Right renal cortex interstitium (tissue), 3 donors: ENCODE results near the gene KLHL5. TPM values are rescaled to one million over a fixed set of nuclear protein-coding genes. Genes with fewer than 3 reads are reported as not detected.
"Not testable (repeated sequence)": the region's sequence is repeated elsewhere in the genome, so short reads cannot be mapped to it uniquely, and the experiment has no call there.

Source experiments
- DNase-seq, 3 donors: peaks; one replicate each; pipeline ENCODE4 v3.0.0-alpha.2; 2013; ENCODE audit warnings: low read depth in 3 of 3, low spot score in 2 of 3
- polyA plus RNA-seq, 3 donors: library from polyadenylated mRNA; unstranded; fragments of 120-200 nt; gene quantifications; one replicate each; pipeline ENCODE4 v1.2.1, GENCODE V29; 2013; ENCODE audit not compliant: insufficient read length in 3 of 3

Gene KLHL5, protein sequence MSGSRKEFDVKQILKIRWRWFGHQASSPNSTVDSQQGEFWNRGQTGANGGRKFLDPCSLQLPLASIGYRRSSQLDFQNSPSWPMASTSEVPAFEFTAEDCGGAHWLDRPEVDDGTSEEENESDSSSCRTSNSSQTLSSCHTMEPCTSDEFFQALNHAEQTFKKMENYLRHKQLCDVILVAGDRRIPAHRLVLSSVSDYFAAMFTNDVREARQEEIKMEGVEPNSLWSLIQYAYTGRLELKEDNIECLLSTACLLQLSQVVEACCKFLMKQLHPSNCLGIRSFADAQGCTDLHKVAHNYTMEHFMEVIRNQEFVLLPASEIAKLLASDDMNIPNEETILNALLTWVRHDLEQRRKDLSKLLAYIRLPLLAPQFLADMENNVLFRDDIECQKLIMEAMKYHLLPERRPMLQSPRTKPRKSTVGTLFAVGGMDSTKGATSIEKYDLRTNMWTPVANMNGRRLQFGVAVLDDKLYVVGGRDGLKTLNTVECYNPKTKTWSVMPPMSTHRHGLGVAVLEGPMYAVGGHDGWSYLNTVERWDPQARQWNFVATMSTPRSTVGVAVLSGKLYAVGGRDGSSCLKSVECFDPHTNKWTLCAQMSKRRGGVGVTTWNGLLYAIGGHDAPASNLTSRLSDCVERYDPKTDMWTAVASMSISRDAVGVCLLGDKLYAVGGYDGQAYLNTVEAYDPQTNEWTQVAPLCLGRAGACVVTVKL
- polyA plus RNA-seq = 10 to 100 TPM; 44.6 to 49.0 (median 47.2) TPM

GRCh38 chr4:39062094-39062769 lies at the start of gene KLHL5:
KLHL5 (plus strand) TSS chr4:39062232; CDS start chr4:39062653, 421 bp downstream.
- DNase-seq = no peak

GRCh38 chr4:39014028-39014427 lies 48.0 kb upstream of the KLHL5 start:
- DNase-seq = no peak

GRCh38 chr4:39020130-39020529 lies 41.9 kb upstream of the KLHL5 start:
- no peak for DNase-seq

DNA sequence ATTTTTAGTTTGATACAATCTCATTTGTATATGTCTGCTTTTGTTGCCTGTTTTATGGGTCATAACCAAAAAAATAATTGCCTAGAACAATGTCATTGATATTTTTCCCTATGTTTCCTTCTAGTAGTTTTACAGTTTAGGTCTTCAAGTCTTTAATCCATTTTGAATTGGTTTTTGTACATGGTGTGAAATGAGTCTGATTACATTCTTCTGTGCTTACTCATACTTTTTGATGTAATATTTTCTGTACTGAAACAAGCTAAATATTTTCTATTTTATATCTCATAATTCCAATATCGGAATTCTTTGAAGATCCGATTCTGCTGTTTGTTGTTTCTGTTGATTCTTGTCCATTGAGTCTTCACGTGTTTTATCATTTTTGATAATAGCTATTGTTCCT lies 40.4 kb upstream of the KLHL5 start:
- DNase-seq = no peak

DNA sequence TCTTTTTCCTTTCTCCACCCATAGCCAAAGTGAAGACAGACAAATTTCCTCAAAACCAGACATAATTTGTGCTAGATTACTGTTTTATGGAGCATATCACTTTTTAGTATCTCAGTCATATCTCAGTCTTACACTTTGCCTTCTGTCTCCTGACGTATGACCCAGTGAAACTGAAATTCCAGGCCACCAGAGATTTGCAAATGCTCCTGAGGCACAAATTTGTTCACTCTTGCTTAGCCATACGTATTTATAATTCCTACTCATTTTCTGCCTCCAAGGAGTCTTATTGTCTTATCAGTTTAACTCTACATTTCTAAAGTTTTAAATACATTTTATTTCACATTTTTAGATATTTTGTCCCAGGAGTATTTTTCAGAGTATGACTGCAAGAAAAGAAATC lies 39.8 kb upstream of the KLHL5 start:
- DNase-seq = no peak

GRCh38 chr4:39023059-39023458 lies 39.0 kb upstream of the KLHL5 start:
- no peak for DNase-seq

- DNase-seq = no peak
Observed at GRCh38 chr4:39024311-39024865, 37.6 kb upstream of the KLHL5 start.

DNA sequence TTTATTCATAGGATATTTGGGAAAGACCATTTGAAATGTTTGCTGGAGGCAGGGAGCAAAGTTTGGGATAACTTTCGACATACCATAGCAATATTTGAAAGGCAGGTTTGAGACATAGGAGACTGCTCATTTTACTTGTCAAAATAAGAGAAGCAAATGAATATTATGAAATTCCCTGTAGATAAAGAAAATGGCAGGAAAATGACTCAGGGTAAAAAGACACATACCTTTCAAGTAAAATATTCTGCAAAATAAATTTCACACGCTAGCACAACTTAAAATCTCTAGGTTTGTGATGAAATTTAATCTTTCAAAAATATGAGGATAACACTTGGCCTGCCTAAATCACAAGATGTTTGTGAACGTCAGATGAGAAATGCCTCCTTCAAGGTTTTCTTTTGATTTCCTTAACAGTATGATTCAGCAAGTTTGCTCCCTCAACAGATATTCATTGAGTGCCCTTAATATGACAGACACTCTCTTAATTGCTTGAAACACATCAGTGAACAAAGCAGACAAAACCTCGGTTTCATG lies 36.4 kb upstream of the KLHL5 start:
- no peak for DNase-seq

DNA sequence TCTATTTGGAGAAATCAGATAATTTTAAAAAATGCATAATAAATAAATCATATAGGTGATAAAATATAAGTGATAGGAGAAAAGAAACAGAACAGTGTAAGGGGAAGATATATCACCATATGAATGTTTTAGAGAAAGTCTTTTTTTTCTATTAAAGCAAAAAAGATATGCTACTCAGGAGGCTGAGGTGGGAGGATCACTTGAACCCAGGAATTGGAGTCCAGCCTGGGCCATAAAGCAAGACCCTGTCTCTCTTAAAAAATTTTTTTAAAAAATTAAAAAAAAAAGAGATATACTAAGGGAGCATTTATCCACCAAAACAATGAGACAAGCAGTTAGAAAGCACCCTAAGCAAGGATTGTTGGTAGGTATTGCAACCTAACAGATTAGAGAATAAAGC lies 35.9 kb upstream of the KLHL5 start:
- DNase-seq = no peak

DNA sequence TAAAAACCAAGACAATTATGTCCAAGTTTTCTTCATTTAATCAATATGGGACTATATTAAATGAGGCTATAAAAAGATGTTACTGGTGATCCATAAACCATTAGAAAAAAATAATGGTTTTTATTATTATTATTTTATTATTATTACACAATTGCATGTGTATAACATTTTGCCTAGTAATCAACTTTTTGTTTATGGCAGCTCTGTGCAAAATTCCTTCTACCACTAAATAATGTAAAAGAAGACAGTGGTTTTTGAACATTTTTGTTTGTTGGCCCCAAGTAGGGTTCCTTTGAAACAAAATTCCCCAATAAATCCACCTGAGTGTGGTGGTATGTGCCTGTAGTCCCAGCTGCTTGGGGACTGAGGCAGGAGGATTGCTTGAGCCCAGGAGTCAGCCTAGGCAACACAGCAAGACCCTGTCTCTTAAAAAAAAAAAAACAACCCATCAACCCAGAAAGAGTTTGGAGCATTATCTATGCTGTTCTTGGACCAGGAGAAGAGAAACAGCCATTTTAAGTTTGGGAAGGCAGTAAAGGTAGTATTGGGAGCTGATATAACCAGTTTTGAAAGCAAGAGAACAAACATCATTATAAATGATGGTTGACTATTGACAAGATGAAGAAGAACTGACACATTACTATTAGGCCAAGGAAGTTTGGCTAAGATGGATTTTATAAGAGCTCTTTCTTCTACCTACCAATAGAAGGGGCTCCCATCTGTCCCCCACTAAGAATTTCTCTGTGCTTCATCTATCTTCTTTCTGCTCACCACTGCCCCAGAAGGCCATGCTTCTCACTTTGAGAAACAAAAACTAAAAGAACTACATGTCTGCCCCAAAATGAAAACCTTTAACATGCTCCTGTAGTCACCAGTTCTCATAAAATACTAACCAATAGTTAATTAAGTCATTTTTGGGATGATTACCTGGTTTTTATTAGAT lies 32.0 kb upstream of the KLHL5 start:
- no peak for DNase-seq

DNA sequence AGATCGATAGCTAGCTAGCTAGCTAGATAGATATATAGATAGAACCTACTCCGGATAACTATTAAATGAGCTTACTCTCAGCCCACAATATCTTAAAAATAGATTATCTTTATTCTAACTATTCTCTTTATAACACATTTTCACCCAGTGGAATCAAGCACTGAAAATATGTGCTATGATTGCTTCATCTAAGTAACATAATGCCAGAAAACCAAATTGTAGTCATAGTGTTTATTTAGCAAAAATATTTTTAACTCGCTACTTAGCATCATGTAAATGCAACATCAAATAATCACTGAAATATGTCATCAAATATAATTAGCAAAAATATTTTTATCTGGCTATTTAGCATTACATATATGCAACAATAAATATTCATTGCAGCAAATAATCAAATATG lies 31.3 kb upstream of the KLHL5 start:
- DNase-seq = no peak

DNA sequence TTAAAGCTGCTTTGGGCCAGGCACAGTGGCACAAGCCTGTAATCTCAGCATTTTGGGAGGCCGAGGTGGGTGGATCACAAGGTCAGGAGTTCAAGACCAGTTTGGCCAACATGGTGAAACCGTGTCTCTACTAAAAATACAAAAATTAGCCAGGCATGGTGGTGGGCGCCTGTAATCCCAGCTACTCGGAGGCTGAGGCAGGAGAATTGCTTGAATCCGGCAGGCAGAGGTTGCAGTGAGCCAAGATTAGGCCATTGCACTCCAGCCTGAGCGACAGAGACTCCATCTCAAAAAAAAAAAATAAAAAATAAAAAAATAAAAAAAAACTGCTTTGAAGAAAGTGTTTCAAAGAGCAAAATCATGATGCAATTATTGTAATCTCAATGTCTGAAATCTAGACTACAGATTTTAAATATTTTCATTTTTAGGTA lies 30.4 kb upstream of the KLHL5 start:
- DNase-seq = not testable (repeated sequence)

DNA sequence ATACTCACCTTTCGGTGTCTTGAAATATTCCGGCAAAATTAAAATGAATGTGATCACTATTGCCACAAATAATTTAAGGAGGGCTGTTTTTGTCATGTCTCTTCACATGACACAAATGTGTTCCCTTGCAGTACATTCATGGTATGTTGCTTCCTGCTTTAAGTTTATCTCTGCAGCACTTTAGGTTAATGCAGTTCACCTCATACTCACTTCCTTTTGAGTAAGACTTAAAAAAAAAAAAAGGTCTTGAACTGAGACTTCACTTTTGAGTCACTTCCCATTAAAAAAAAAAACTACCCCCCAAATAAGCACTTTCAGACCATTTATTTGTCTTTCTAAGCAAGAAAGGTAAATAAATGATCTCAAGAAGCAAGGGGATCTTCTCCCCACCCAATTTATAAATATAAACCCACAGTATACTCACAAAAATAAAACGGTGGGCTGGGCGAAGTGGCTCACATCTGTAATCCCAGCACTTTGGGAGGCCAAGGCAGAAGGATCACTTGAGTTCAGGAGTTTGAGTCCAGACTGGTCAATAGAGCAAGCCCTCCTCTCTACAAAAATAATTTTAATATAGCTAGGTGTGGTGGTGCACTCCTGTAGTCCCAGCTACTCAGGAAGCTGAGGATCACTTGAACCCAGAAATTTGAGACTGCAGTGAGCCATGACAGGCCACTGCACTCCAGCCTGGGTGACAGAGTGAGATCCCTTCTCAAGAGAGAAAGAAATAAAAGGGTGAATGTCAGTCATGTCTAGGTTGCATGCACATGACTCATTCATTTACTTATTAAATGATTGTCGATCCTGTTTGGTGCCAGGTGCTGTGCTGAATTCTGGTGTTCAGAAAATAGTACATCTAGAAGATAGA lies 29.6 kb upstream of the KLHL5 start, which contains the start of gene TMEM156:
TMEM156 (minus strand) TSS at position 192 of the 868 bp plus-strand sequence; CDS start at position 96, 96 bp downstream.
- DNase-seq = no peak

DNA sequence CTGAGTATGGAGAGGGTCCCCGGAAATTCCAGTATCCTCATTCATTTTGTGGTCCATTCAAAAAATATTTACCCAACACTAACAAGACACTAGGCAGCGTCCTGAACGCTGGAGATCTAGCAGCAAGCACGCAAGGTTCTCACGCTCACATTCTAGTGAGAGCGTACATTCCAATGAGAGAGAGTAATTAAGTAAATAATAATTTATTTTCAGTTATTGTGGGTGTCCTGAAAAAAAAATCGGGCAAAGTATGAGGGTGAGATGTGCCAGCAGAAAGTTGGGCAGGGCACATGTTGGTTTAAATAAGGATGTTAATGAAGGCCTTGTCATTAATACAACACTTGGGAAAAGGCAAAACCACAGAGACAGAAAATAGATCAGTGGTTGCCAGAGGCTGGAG lies 25.9 kb upstream of the KLHL5 start:
- DNase-seq = no peak

GRCh38 chr4:39037491-39037825 lies 24.6 kb upstream of the KLHL5 start:
- DNase-seq = no peak

DNA sequence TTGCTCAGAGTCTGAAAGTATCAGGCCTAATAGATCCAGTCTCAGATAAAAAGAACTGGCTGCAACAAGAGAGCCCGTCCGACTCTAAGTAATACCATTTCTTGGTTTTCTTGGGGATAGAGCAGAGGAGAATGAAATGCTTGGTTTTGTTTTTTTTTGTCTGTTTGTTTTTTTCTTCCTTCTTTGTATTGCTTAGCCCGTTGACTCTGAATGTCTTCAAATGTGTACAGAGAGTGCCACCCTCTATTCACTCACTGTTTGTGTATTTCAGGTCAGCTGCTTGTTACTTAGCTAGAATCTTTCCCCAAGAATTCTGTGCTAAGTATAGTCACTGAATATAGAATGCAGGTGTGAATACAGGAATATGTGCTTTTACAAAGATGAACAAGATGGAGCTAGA lies 24.1 kb upstream of the KLHL5 start:
- no peak for DNase-seq

DNA sequence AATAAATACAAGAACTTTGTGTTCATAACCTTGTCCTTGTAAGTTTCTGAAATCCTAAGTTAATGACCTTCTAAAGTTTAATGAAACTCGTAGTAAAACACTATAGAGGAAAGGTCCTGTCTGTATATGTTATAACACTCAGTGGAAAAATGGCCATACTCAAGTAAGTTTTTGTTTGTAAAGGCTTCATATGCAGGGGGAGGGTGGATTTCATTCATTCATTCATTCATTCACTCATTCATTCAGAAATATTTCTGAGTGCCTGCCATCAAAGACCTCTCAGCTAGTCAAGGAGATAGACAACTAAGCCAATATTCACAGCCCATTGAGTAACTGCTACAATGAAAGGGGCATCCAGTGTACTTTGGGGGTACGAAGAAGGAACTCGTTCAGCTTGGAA lies 22.9 kb upstream of the KLHL5 start:
- no peak for DNase-seq

DNA sequence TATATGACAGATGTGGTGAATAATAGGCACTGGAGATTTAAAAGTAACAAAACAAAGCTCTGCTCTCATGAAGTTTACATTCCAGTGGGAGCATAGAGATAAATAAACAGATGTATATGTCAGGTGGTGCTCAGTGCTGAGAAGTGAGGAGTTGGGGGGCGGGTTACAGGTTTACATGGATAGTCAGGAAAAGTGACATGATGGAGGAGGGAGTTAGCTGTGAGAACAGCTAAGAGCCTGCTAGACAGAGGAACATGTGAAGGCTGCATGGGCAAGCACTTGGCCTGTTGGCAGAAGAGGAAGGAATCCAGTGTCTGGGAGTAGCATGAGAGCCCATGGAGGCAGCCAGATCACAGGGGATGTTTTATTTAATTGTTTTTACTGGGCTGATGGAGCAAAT lies 19.7 kb upstream of the KLHL5 start:
- no peak for DNase-seq
